HG03060 (cell line): Measurements from ENCODE around the gene EIF5.

Experiments used
- ATAC-seq: cut with Tn5 transposase; IDR thresholded peaks from one replicate; pipeline ENCODE4 v1.9.1; 2021; ENCODE audit warnings: low read depth, moderate number of reproducible peaks; ENCODE audit not compliant: unreplicated experiment

The EIF5 gene

DNA sequence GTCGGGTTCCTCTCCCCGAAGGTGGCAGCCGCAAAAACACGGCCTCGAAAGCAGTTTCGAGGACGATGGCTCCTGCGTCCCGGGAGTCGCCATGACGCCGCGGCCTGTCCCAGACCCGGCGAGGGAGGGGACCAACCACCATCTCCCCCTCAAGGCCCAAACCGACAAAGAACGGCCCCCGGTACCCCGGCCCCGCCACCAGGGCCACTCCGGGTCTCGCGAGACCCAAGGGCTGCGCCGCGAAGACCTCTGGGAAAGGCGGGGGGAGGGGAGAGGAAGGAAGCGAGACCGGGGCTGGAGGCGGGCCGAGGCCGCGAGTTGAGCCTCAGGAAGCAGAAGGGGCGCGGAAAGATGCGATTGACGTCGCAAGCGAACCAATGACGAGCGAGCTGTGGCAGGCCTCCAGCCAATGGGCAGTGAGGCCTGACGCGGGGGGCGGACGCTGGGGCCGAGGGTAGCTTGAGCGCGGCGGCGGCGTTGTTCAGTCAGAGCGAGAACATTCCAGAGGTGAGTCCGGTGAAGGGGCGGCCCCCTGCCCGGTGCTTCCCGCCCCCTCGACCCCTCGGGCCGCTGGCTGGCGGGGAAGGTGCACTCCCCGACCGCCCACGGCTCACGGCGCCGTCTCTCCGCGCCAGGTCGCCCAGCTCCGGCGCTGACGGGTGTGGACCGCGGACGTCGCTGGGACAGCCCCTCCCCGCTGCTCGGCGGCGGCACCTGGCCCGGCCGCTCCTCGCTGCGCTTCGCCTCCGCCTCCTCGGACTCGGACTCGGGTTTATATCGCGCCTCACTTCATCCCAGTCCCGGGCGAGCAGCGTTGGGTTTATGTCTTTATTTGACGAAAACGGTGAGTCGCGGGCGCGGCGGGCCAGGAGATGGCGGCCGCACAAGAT, at the start of gene EIF5:
EIF5 (plus strand) TSS at position 484 of the 890 bp plus-strand sequence. CDS start 1,624 bp downstream, outside the sequence.
- peak; percentile 66 for ATAC-seq

DNA sequence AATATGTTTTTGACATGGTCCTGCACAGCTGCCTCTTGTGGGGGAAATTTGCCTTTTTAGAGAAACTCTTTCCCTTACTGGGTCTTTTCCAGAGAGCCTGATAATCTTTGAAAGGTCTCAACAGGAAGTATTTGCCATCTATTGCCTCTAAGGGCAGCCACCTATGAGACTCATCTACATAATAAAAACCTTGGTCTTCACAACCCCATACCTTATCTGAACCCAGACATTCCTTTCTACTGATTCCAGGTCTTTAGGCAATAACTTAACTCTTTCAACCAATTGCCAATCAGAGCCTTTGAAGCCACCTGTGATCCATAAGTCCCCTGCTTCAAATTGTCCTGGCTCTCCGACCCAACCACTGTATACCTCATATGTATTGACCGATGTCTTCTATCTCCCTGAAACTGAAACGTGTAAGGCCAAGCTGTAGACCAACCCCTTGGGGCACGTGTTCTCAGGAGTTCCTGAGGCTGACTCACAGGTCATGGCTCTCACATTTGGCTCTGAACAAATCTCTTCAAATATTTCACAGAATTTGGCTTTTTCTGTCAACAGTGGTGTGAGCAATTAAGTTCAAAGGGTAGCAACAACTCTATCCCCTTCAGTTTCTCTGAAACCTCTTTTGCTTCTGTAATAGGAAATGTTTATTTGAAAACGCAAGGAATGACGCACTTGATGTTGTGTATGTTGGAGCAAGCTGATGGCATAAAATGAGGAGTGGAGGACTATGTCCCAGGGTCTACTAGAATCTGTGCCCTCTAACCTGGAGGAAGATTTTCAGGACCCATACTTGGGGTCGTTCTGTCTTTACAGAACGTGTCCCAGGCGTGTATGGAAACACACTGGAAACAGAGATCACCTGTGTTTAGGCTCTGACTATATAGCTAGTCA, 49.2 kb upstream of the EIF5 start:
- no peak for ATAC-seq

DNA sequence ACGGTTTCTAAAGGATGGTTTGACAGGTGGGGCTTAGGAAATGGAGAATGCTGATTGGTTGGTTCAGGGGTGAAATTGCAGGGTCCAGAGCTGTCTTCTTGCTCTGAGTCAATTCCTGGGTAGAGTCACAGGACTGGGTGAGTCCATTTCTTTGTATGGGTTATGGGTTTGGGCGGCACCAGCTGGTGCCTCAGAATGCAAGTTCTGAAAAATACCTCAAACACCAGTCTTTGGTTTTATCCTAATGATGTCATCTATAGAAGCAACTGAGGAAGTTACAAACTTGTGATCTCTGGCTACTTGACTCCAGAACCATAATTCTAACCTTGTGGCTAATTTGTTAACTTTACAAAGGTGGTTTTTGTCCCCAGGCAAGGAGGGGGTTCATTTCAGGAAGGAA, 47.6 kb upstream of the EIF5 start:
- ATAC-seq: no peak

DNA sequence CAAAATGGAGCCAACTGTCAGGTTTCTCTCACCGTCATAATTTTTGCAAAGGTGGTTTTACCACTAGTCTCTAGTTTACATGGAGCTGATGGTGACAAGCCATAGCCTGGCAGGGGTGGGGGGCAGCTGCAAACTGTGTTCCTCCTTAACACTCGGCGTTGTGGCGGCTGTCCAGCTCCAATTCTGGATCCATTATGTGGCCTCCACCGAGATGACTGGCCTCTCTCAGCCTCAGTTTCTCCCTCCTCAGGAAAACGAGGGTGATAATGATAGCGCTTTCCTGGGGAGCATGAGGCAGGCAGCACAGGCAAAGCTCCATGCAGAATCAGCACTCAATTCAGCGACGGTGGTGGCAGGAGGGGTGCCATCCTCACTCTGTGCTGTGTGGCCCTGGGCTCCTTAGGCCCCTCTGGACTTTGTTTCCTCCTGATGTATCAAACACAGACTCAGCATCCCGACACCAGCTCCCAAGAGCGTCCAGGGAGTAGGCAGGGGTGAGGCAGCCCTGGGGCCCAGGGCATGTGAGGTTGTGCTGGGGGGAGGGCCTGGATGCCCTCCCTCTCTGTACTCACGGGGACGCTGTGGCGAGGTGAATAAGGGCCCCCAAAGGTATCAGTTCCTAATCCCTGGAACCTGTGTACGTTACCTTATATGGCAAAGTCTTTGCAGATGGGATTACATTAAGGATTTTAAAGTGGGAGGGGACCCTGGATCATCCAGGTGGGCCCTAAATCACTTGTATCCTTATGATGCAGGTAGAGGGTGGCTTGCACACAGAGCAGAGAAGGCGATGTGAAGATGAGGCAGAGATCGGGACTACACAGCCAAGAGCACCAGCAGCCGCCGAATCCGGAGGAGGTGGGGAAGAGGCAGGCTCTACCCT, 46.8 kb upstream of the EIF5 start:
- no peak for ATAC-seq

DNA sequence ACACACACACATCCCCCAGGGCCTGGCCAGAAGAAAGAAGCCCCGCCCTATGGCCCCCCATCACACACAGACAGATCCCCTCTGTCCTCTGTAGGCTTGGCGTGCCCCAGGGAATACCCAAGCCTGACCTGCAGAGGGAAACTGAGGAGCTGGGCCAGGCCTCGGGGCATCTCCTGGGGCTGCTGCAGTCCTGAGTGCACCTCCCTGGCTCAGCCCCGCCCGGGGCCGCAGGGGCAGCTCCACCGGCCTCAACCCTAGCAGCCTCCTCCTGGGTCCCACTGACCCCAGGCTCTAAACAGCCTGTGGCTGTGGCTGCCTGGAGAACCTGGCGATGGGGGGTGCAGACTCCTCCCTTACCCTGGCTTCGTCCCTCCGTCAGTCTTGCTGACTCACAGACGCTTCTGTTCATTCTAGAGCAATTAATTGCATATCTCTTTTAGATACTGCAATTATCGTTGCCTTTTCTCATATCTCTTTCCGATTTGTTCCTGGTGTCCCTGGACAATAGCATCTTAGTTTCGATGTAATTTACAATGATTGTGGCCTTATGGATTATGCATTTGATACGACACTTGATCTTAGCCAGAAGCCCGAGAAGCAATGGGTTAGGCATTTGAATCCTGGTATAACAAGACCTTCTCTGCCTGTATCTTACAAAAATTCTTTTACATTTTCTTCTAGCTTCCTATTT, 45.8 kb upstream of the EIF5 start:
- ATAC-seq: no peak

DNA sequence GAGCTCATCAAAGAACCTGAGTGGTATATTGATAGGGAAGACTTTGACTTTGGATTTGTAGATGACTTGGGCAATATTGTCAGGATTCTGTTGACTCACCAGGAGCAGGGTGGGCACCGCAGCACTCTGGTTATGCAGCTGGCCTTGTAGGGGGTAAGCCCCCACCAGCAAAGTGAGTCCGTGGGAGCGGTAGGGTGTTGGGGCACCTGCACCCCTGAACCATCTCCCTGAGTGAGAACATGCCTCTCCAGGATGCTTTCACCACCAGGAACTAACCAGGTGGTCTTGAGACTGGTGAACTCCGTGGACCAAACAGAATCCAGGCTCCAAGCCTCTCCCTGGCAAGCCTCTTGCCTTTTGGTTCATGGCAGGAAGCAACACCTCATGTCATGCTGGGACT, 44.0 kb upstream of the EIF5 start:
- no peak for ATAC-seq

DNA sequence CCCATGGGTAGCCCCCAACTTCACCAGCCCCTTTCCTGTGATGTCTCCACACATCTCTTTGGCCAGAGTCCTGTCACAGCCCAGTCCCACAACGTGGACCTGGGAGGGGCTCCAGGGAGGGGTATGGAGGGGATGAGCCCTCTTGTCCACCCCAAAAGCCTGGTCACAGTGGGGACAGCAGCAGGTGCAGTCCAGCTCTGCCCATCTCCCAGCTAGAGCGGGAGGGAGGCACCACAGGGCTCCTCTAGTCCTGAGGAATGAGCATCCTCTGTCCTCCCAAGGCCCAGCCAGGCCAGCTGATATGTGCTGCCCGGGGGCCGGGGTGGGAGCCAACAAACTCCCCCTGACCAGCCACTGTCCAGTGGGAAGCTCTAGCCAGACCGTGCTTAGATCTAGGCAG, 43.5 kb upstream of the EIF5 start:
- ATAC-seq: no peak

DNA sequence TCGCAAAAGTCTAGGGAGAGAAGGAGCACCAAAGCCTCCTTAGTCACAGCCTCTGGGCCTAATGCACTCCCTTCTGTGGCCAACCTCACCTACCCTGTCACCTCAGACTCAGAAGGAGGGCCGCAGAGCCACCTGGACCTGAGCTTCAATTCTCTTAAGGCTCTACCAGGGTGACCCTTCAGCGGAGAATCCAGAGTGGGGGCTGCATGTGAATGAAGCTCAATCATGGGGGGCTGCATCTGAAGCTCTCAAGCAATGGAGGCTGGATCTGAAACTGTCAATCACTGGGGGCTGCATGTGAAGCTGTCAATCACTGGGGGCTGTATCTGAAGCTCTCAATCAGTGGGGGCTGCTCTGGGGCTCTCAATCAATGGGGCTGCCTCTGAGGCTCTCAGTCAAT, 43.1 kb upstream of the EIF5 start:
- ATAC-seq: no peak

DNA sequence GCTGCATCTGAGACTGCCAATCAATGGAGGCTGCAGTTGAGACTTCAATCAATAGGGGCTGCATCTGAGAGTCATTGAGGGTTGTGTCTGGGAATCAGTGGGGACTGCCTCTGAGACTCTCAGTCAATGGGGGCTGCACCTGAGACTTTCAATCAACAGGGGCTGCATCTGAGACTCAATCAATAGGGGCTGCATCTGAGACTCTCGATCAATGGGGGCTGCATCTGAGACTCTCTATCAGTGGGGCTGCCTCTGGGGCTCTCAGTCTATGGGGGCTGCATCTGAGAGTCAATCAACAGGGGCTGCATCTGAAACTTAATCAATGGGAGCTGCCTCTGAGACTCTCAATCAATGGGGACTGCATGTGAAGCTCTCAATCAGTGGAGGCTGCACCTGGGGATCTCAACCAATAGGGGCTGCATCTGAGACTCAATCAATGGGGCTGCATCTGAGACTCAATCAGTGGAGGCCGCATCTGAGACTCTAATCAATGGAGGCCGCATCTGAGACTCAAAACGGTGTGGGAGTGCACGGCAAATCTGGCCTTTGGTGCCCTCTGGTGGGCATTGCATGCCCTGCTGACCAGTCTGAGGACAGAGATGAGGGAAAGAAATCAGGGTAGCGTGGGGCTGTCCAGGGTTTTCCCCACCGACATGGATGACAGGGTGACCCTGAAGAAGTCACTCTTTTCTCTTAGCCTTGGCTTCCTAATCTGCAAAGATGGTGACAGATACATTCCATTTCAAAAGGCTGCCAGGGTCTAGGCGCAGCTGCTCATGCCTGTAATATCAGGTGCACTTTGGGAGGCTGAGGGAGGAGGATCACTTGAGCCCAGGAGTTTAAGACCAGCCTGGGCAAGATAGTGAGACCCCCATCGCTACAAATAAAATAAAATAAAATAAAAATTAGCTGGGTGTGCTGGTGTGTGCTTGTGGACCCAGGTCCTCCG, 41.3 kb upstream of the EIF5 start:
- no peak for ATAC-seq

DNA sequence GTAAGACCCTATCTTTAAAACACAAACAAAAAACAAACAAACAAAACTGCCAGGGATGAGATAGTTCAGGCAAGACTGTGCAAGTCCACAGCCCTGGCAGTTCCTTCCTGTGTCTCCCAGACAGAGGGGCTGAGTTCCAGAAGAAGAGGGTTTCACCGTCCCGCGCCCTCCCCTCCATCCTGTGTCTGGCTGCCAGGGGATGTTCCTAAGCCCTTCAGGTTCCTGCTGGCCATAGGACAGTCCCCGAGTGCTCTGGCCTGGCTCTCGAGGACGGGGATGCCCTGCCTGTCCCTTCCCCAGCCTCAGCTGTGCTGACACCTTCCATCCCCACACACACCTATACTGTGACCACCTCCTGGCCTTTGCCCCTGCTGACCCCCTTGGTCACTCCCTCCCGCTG, 40.6 kb upstream of the EIF5 start:
- no peak for ATAC-seq

DNA sequence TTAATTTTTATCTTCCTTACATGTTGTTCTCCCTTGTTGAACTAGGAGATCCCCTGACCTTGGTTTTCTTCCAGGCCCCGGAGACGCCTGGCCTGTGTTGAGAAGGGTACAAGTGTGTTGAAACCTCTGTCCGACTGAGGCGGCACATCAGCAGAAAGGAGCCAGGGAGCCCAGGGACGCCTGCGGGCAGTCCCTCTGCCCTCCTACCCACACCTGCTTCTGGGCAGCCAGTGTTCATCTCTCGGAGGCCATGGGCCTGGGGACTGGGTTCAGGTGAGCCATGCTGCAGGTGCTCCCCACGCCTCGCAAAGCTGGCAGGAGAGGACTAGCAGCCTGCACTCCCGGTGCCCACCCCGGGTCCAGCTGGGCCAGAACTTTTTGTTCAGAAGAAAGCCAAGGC, 39.9 kb upstream of the EIF5 start:
- no peak for ATAC-seq

DNA sequence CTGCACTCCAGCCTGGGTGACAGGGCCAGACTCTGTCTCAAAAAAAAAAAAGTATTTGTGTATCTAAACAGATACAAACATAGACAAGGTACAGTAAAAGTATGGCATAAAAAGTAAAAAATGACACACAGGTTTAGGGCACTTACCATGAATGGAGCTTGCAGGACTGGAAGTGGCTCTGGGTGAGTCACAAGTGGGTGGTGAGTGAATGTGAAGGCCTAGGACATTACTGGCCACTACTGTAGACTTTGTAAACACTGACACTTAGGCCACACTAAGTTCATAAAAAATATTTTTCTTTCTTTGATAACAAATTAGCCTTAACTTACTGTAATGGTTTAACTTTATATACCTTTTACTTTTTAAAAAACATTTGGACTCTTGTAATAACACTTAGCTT, 38.0 kb upstream of the EIF5 start:
- ATAC-seq: no peak

DNA sequence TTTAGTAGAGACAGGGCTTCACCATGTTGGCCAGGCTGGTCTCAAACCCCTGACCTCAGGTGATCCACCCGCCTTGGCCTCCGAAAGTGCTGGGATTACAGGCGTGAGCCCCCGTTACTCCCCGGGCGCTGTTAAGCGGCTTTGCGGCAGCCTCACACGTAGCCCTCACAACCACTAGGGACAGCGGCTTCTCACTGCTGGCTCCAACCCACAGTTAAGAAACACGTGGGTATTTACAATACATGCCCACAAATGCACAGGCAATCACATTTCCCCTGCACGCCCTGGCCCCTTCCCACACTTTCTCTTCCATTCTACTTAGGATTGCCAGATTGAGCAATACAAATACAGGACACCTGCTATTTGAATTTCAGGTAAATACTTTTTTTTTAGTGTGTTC, 37.0 kb upstream of the EIF5 start:
- no peak for ATAC-seq

DNA sequence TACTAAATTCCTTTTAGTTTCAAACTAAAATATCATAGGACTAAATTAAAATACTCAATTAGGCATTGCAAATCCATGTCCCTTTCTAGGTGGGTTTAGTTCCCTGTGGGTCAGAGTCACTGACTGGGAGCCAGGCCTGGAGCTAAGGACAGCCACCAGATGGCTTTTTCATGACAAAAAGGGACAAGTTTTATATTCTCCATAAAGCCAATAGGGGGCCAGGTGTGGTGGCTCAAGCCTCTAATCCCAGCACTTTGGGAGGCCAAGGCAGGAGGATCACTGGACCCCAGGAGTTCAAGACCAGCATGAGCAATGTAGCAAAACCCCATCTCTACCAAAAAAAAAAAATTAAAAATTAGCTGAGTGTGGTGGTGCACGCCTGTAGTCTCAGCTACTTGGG, 35.4 kb upstream of the EIF5 start:
- ATAC-seq: no peak

DNA sequence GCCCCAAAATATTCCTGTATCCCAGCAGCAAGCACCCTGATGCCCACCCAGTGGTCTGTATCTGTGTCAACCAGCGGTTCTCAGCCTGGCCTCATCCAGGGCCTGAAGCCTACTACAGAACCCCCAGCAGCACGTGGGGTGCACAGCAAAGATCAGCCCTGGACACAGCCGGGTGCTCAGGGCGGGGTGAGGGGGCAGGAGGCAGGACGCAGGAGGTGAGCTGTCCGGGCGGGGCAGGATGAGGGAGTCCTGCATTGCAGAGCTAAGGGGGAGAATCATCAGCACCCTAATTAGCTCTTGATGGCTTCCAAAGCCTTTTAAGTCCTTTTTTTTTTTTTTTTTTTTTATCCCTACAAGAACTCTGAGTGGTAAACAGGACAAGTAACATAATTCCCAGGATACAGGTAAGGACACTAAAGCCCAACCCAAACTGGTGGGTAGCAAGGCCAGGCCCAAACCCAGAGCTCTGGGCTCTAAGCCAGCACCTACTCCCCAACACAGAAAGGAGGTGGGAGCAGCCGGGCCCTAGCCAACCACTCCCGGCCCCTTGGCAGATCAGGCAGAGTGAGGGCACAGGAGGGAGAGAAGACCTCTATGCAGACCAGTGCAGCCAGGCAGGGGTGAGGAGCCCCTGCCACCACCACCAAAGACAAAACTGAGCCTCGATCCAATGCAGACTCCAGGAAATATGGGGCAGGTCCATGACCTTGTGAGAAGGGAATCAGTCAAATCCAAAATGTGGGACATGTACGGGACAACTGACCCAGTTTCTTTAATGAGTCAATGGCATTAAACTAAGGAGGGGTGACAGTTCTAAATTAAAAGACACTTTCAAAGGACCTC, 32.3 kb upstream of the EIF5 start:
- ATAC-seq: no peak

DNA sequence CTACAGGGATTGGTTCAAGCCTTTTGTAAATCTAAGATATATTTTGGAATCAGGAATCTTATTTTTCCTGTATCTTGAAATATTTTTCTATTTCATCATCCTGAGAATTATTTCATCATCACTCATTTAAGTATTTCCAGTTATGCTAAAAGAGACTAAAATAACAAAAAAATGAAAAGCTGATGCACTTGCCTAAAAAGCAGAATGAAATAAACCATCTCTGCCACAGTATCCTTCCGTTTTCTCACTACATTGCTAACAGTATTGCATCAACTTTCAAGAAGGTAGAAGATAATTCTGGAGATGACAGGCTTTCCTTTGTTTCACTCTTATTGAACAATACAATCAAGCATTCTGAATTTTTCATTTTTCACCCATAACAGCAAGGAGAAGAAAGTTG, 31.1 kb upstream of the EIF5 start:
- no peak for ATAC-seq

DNA sequence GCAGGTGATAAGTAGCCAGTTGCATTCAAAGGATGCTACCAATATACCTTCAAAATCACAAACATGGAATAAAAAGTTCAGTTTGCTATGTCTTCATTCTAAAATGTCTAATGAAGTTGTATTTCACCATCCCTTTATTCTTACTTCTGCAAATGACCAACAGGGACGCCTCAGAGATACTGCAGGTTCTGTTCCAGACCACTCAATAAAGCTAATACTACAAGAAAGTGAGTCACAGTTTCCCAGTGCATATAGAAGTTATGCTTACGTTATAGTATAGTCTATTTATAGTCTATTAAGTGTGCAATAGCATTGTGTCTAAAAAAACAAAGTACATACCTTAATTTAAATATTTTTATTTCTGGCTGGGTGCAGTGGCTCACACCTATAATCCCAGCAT, 29.3 kb upstream of the EIF5 start:
- no peak for ATAC-seq
